ENCODE measurements around the gene FZD8.
A peak's percentile ranks its signal among the peaks of the same experiment; 100 is the strongest.

The FZD8 gene

DNA sequence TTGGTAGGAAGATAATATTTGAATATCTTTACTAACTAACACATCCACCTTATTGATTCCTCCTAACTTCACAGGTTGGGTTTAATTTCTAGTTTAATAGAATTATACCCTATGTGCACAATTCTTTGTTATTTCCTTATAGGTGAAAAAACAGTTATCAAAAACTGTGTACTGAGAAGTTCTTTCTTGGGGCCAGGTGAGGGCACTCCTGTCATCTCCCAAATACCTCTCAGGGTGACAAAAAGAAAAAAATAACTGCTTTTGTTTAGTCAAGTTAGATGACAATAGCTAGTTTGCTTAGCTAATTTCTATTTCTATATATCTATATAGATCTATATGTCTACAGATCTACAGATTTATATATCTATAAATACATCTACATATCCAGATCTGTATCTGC lies 10.1 kb downstream of the FZD8 start:
- no peak overlapping the region for H3K4me3 ChIP-seq (ENCODE audit: control insufficient read depth, low read depth, low read length)
- no peak for DNase-seq (ENCODE audit: low read depth)
- TF ChIP-seq, protein P1, sequence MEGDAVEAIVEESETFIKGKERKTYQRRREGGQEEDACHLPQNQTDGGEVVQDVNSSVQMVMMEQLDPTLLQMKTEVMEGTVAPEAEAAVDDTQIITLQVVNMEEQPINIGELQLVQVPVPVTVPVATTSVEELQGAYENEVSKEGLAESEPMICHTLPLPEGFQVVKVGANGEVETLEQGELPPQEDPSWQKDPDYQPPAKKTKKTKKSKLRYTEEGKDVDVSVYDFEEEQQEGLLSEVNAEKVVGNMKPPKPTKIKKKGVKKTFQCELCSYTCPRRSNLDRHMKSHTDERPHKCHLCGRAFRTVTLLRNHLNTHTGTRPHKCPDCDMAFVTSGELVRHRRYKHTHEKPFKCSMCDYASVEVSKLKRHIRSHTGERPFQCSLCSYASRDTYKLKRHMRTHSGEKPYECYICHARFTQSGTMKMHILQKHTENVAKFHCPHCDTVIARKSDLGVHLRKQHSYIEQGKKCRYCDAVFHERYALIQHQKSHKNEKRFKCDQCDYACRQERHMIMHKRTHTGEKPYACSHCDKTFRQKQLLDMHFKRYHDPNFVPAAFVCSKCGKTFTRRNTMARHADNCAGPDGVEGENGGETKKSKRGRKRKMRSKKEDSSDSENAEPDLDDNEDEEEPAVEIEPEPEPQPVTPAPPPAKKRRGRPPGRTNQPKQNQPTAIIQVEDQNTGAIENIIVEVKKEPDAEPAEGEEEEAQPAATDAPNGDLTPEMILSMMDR (conservative IDR thresholded peaks at IDR 0.05; ENCODE audit: control insufficient read depth, insufficient read depth, low read depth, low read length): no peak

- no peak overlapping the region for H3K4me3 ChIP-seq (ENCODE audit: control insufficient read depth, low read depth, low read length)
- TF ChIP-seq, protein P1 (conservative IDR thresholded peaks at IDR 0.05; ENCODE audit: control insufficient read depth, insufficient read depth, low read depth, low read length): no peak
- DNase-seq (ENCODE audit: low read depth): no peak
Observed at GRCh38 chr10:35631404-35631803, 10.7 kb downstream of the FZD8 start.

DNA sequence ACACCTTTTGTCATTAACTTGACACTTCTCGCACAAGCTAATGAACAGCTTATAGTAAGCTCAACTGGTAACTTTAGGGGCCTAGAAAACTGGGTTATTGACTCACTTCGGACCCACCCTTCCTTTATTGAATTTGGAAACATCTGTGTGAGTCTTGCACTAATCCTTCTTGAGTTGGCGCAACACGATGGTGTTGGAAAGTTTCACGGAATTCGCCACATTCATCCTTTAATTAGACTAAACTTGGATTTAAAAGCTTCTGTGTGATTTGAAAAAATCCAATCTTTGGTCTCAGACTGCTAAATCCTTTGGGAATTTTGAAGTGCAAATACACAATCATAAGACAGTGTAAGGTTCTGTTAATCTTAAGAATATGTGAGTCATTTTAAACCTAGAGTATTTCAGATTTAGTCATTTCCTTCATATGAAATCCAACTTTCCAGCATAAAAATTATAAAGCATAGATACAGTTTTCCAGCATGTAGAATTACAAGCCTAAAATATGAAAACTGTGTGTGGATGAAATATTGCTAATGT lies 15.1 kb downstream of the FZD8 start:
- H3K4me3 ChIP-seq (ENCODE audit: control insufficient read depth, low read depth, low read length): no peak overlapping the region
- TF ChIP-seq, protein P1 (conservative IDR thresholded peaks at IDR 0.05; ENCODE audit: control insufficient read depth, insufficient read depth, low read depth, low read length): no peak
- peak; percentile 55 for DNase-seq (ENCODE audit: low read depth)

DNA sequence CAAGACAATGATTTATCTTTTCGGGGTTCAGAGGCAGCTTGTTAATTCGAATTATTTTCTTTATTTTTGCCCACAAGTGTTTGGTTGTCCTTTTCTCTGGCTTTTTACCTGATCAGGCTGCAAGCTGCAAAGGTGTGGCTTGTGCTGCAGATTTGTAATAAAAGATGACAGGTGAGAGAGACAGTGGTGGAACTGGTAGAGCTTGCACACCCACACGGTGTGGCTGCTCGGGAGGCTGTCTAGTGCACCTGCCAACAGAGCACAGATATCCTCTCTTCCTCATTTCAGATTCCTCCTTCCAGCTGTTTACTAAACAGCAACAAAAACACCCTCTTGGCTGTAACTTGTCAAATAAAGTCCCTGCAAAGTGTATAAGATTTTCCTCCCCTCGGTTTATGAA lies 27.8 kb downstream of the FZD8 start:
- TF ChIP-seq, protein P1 (conservative IDR thresholded peaks at IDR 0.05; ENCODE audit: control insufficient read depth, insufficient read depth, low read depth, low read length): no peak
- no peak for DNase-seq (ENCODE audit: low read depth)
- H3K4me3 ChIP-seq (ENCODE audit: control insufficient read depth, low read depth, low read length): no peak overlapping the region

- H3K4me3 ChIP-seq (ENCODE audit: control insufficient read depth, low read depth, low read length): no peak overlapping the region
- DNase-seq (ENCODE audit: low read depth): peak; percentile 40
- TF ChIP-seq, protein P1 (conservative IDR thresholded peaks at IDR 0.05; ENCODE audit: control insufficient read depth, insufficient read depth, low read depth, low read length): peak; percentile 47
Observed at GRCh38 chr10:35613597-35614226, 28.4 kb downstream of the FZD8 start.

- no peak overlapping the region for H3K4me3 ChIP-seq (ENCODE audit: control insufficient read depth, low read depth, low read length)
- TF ChIP-seq, protein P1 (conservative IDR thresholded peaks at IDR 0.05; ENCODE audit: control insufficient read depth, insufficient read depth, low read depth, low read length): no peak
- DNase-seq (ENCODE audit: low read depth): no peak
Observed at GRCh38 chr10:35613107-35613440, 29.0 kb downstream of the FZD8 start.
